ENCODE measurements around the gene SPEF2.
"Not testable (repeated sequence)": the region's sequence is repeated elsewhere in the genome, so short reads cannot be mapped to it uniquely, and the experiment has no call there.

The SPEF2 gene

DNA sequence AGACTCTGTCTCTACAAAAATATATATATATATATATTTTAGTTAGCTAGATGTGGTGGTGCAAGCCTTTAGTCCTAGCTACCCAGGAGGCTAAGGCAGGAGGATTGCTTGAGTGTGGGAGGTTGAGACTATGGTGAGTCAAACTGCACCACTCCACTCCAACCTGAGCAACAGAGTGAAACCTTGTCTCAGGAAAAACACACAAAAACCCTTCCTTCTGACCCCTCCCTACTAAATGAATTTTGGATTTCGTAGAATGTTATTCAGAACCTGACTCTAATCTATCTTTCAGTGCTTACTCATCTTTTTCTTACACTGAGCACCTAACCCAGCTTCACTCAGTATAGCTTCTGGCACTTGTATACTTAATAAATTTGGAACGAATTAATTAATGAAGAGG is 203.8 kb downstream of the SPEF2 start:
- Histone ChIP-seq H3K4me1 (ENCODE audit: insufficient read depth, low read length) (no peaks in the 10 kb centered on the region), H3K9me3 (ENCODE audit: control insufficient read depth, insufficient read depth, low read length) (no peaks in the 10 kb centered on the region), H3K9ac (ENCODE audit: low read depth, low read length) (no peak overlapping the region), H3K36me3 (ENCODE audit: insufficient read depth, low read length) (no peaks in the 10 kb centered on the region)

DNA sequence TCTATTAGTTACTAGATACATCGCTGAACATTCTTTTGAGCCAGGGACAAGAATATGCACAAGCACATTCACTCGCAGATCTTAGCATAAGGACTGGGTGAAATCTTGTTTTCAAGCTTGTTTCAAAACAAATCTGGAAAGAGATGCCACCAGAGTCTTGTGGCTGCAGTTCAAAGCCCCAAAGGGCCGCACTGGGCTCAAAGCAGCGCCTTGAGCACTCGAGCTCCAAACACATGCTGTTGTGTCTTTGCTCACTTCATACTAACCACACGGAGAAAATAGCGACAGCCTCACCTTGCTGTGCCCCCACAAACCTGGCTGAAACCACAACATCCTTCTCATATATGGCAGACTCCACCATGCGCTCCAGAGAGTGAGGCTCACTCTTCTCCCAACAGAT is 204.8 kb downstream of the SPEF2 start:
- no peaks in the 10 kb centered on the region for H3K36me3 ChIP-seq (ENCODE audit: insufficient read depth, low read length)
- H3K9ac ChIP-seq (ENCODE audit: low read depth, low read length), result no peak overlapping the region
- no peaks in the 10 kb centered on the region for H3K9me3 ChIP-seq (ENCODE audit: control insufficient read depth, insufficient read depth, low read length)
- no peaks in the 10 kb centered on the region for H3K4me1 ChIP-seq (ENCODE audit: insufficient read depth, low read length)

DNA sequence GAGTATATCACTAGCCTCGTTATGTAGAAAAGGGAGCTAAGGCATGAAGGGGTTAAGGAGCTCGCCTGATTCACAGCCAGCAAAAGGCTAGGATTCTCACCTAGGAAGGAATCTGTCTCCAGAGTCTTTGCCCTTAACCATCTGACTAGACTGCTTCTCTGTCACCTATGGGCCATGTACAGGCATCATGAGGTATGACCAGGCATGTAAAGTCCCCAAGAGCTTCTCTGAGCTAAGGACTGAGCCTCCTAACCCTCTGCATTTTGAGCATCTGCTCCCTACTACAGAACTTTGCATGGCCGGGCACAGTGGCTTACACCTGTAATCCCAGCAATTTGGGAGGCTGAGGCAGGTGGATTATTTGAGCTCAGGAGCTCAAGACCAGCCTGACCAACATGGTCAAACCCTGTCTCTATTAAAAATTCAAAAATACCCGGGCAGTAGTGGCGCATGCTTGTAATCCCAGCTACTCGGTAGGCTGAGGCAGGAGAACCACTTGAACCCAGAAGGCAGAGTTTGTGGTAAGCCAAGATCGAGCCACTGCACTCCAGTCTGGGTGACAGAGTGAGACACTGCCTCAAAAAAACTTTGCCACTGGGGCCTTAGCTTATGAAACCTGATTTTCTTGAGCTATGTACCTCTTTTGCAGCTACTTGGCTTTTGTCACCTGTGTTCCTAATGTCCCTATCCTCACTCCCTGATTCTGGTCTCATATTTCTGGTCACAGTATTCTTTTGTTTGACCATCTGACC is 205.9 kb downstream of the SPEF2 start:
- no peaks in the 10 kb centered on the region for H3K9me3 ChIP-seq (ENCODE audit: control insufficient read depth, insufficient read depth, low read length)
- H3K36me3 ChIP-seq (ENCODE audit: insufficient read depth, low read length), result no peaks in the 10 kb centered on the region
- no peaks in the 10 kb centered on the region for H3K4me1 ChIP-seq (ENCODE audit: insufficient read depth, low read length)
- no peak overlapping the region for H3K9ac ChIP-seq (ENCODE audit: low read depth, low read length)

DNA sequence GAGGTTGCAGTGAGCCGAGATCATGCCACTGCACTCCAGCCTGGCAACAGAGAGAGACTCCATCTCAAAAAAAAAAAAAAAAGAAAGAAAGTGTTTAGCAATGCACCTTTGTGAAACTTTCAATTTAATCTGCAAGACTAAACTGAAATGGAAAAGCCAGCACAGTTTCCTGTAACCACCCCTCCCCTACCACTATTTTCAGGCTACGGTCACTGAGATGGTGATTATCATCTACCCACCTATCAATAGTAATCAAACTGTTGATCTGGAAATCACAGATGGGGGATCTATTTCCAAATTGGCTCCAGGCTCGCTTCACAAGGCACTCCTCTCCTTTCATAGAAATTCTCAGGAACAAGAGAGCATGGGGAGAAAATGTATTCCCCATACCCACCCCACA is 208.4 kb downstream of the SPEF2 start:
- H3K9me3 ChIP-seq (ENCODE audit: control insufficient read depth, insufficient read depth, low read length), result no peaks in the 10 kb centered on the region
- H3K9ac ChIP-seq (ENCODE audit: low read depth, low read length), result no peak overlapping the region
- H3K36me3 ChIP-seq (ENCODE audit: insufficient read depth, low read length), result no peaks in the 10 kb centered on the region
- H3K4me1 ChIP-seq (ENCODE audit: insufficient read depth, low read length), result no peaks in the 10 kb centered on the region

DNA sequence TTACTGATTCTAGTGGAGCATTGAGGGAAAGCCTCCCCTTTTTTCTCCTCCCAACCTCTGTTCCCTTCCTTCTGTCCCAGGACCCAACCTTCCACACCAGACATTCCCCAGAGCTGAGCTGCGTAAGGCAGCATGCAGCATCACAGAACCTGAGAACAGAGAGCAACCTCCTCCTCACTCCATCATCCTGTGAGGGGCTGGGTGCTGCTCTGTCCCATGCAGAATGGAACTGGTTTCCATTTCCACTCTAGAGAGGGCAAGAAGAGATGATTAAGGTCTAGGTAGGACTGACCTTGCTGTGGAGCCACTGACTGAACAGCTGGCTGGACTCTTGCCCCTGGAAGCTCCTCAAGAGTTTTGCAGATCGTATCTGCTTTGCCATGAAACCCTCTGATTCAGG is 208.9 kb downstream of the SPEF2 start:
- Histone ChIP-seq H3K4me1 (ENCODE audit: insufficient read depth, low read length) (no peaks in the 10 kb centered on the region), H3K36me3 (ENCODE audit: insufficient read depth, low read length) (no peaks in the 10 kb centered on the region), H3K9ac (ENCODE audit: low read depth, low read length) (no peak overlapping the region), H3K9me3 (ENCODE audit: control insufficient read depth, insufficient read depth, low read length) (no peaks in the 10 kb centered on the region)

DNA sequence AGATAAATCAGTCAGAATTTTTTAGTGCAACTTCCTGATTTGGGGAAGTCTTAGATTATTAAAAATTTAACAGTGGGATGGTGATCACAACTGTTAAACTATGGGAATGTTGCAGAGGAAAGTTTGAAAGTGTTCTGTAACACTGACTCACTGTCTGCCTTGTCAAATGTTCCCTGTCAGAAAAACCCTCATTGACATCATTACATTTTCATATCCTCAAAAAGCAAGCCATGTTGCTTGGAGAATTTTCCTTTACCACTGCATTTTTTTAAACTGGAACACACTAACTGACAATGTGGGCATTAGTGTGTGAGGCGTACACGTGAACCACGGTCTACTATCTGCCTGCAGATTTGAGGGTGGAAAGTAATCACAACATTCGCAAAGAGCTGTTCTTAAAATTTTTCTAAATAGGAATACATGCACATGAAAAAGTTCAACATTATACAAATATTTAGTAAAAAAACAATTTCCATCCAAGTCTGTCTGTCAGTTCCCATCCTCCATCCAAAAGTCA is 210.5 kb downstream of the SPEF2 start:
- no peaks in the 10 kb centered on the region for H3K36me3 ChIP-seq (ENCODE audit: insufficient read depth, low read length)
- H3K4me1 ChIP-seq (ENCODE audit: insufficient read depth, low read length), result no peaks in the 10 kb centered on the region

DNA sequence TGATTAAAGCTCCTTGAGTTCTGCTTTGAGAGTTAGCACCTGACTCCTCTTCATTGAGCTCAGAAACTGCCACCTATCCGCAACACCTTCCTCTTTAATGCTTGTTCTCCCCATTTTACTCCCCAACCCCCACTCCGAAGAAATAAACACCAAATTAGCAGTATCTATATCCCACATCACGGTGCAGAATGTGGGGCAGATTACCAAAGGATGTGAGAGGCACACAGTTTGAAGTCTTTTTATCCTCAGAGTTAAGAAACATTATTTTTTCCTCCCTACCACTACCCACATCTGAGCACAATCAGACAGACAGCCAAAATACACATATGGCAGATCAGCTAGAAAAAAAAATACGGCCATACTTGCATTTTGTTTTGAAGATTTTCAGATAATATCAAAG is 212.9 kb downstream of the SPEF2 start:
- Histone ChIP-seq H3K36me3 (ENCODE audit: insufficient read depth, low read length) (no peaks in the 10 kb centered on the region), H3K9ac (ENCODE audit: low read depth, low read length) (no peak overlapping the region), H3K4me1 (ENCODE audit: insufficient read depth, low read length) (no peaks in the 10 kb centered on the region), H3K9me3 (ENCODE audit: control insufficient read depth, insufficient read depth, low read length) (0 out of 2 replicates have a peak, but pooled peaks cover 4% of the 10 kb centered on the region)

More for the DNA sequence above, 210.5 kb downstream of the SPEF2 start:
- Histone ChIP-seq H3K9ac (ENCODE audit: low read depth, low read length) (no peak overlapping the region), H3K9me3 (ENCODE audit: control insufficient read depth, insufficient read depth, low read length) (no peaks in the 10 kb centered on the region)

DNA sequence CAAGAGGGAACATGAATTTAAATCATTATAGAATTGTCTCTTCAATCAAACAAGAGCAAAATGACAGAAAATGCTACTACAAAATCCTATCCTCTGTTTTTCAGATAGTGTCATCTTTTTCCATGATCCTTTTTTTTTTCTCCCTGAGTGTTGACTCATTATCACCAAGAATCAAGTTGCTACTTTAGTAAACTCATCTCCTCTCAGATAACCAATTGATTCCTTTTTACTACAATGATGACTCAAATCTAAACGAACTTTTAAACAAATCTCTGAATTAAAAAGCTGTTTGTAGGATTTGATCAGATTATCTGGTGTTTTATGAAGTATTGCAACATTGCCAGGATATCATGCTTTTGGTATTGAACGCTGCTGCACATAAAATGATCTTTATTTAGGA is 215.1 kb downstream of the SPEF2 start:
- no peaks in the 10 kb centered on the region for H3K4me1 ChIP-seq (ENCODE audit: insufficient read depth, low read length)
- H3K9me3 ChIP-seq (ENCODE audit: control insufficient read depth, insufficient read depth, low read length), result 0 out of 2 replicates have a peak, but pooled peaks cover 4% of the 10 kb centered on the region
- H3K9ac ChIP-seq (ENCODE audit: low read depth, low read length), result no peak overlapping the region
- no peaks in the 10 kb centered on the region for H3K36me3 ChIP-seq (ENCODE audit: insufficient read depth, low read length)

DNA sequence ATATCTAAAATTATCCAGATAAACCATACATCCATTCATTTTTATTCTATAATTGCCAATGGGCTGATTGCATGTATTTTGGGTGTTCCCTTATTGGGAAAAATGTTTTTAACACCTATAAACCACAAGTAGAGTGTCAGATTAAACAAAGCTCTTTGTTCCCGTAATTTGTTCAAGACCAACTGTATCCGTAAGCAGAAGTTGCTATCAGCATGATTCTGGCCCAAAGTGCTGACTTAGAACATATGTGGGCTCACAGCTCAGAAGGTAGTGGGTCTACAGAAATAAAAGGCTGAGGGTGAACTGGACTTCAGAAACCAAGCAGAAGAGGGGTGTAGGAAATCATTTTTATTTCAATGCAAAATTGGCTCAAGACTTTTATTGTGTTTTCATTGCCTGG is 215.6 kb downstream of the SPEF2 start:
- Histone ChIP-seq H3K36me3 (ENCODE audit: insufficient read depth, low read length) (no peaks in the 10 kb centered on the region), H3K9ac (ENCODE audit: low read depth, low read length) (no peak overlapping the region), H3K4me1 (ENCODE audit: insufficient read depth, low read length) (no peaks in the 10 kb centered on the region), H3K9me3 (ENCODE audit: control insufficient read depth, insufficient read depth, low read length) (0 out of 2 replicates have a peak, but pooled peaks cover 4% of the 10 kb centered on the region)

DNA sequence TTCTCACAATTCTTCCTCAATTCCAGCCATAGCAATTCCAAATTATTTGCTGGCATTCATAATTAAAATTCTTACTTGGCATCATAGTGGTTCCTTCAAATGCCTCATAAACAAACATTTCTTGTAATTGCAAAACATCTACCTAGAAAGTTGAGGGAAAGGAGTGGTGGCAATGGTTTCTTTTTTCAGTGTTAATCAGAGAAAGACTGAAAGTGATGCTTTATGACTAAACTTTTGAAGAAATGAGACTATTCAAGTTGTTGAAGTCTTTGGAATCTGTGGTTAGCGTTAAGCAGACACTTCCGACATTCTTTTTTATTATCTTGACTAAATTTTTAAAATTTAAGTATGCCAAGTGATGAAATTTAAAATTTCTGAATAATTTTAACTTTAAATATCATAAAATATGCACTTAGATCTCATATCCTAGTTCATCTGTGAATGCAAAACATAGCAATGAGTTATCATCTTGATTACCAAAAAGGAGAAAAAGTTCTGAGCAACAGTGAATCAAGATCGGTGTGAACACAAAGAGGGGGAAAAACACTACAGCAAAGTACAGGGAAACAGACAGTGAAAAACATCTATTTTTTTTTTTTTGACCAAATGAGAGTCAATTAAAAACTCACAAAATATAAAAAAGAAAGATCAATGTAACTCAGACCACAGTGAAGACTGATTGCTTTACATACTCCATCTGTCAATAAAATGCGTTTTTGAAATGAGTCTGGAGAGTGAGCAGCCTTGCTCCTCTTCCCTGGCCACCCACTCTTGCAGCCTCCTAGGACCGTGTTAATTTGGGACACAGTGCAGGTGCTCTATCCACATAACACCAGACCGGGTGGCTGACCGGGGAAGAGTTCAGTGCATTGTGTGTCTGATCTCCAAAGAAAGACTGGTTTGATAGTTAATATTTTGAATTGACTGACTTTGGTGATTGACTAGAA is 218.4 kb downstream of the SPEF2 start:
- Histone ChIP-seq H3K36me3 (ENCODE audit: insufficient read depth, low read length) (no peaks in the 10 kb centered on the region), H3K9me3 (ENCODE audit: control insufficient read depth, insufficient read depth, low read length) (0 out of 2 replicates have a peak, but pooled peaks cover 4% of the 10 kb centered on the region), H3K4me1 (ENCODE audit: insufficient read depth, low read length) (no peaks in the 10 kb centered on the region), H3K9ac (ENCODE audit: low read depth, low read length) (no peak overlapping the region)

DNA sequence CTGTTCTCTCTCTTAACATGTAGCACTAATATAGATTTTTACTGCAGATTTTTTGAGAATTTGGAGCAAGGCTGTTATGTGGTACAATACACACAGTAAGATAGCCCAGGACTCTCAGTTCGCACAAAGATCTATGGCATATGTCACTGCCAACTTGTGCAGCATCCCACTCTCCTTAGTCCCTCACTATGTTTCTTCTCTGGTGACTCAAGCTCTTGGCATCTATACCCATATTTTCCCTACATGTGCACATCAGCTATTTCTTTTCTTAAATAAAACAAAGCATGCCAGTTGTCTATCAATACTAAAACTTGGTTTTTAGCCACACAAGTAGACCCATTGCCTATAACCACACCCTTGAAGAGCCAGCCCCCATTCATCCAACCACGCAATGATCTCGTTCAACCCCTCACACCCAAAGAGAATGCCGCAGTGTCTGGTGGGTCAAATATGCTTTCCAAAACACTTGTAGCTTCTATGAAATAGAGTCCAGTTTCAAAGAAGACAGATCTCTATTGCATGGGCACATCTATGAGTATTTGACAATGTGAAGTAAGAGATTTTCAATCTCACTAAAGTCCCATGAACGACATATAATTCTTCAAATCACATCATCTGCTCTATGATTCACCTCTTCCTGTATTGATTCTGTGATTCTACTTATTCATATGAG is 220.8 kb downstream of the SPEF2 start:
- no peak overlapping the region for H3K9ac ChIP-seq (ENCODE audit: low read depth, low read length)
- peaks cover 7% of the 10 kb centered on the region; the same call in 1 of the 2 replicates for H3K9me3 ChIP-seq (ENCODE audit: control insufficient read depth, insufficient read depth, low read length)
- no peaks in the 10 kb centered on the region for H3K4me1 ChIP-seq (ENCODE audit: insufficient read depth, low read length)
- no peaks in the 10 kb centered on the region for H3K36me3 ChIP-seq (ENCODE audit: insufficient read depth, low read length)

DNA sequence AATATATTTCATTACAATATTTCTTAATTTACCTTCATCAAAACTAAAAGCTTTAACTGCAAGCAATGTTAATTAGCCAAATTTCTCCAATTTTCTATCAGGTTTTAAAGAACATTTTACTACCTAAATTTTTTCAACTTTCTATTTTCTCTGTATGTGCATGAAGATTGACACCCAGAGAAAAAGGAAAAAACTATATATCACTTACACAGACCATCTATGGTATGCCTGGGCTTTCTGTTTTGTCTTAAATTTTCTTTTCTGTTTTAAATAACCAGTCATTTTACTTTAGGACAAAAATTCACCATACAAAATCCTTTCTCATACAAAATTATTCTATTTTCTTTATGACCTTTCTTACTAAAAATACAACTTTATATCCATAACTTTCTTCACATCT is 225.2 kb downstream of the SPEF2 start:
- H3K9me3 ChIP-seq (ENCODE audit: control insufficient read depth, insufficient read depth, low read length), result peaks cover 6% of the 10 kb centered on the region
- H3K36me3 ChIP-seq (ENCODE audit: insufficient read depth, low read length), result no peaks in the 10 kb centered on the region
- no peaks in the 10 kb centered on the region for H3K4me1 ChIP-seq (ENCODE audit: insufficient read depth, low read length)
- no peak overlapping the region for H3K9ac ChIP-seq (ENCODE audit: low read depth, low read length)

DNA sequence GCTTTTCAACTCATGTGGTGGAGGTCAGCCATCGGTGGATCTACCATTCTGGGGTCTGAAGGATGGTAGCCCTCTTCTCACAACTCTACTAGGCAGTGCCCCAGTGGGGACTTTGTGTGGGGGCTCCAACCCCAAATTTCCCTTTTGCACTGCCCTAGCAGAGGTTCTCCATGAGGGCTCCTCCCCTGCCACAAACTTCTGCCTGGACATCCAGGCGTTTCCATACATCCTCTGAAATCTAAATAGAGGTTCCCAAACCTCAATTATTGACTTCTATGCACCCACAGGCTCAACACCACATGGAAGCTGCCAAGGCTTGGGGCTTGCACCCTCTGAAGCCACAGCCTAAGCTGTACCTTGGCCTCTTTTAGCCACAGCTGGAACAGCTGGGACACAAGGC is 227.8 kb downstream of the SPEF2 start:
- not testable (repeated sequence) for H3K4me1 ChIP-seq (ENCODE audit: insufficient read depth, low read length); H3K9me3 ChIP-seq (ENCODE audit: control insufficient read depth, insufficient read depth, low read length); H3K36me3 ChIP-seq (ENCODE audit: insufficient read depth, low read length)

DNA sequence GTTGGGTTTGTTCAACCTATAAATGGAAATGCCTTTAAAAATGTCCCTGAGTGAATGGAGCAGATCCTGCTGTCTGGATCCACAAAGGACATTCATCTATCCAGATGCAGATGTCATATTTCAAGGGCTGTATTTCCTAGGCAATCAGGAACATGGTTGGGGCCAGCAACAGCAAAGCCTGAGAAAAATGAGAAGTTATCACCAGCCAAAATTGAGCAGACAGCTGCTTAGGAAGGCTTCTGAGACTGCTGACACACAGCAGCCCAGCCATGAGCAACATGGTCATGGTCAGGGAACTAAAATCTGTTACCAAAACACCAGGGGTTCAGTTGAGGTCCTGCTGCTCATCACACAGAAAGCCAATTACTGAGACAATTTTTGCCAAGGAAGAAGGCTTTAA is 229.8 kb downstream of the SPEF2 start:
- Histone ChIP-seq H3K9ac (ENCODE audit: low read depth, low read length) (no peak overlapping the region), H3K9me3 (ENCODE audit: control insufficient read depth, insufficient read depth, low read length) (peaks cover 5% of the 10 kb centered on the region), H3K36me3 (ENCODE audit: insufficient read depth, low read length) (no peaks in the 10 kb centered on the region), H3K4me1 (ENCODE audit: insufficient read depth, low read length) (no peaks in the 10 kb centered on the region)

More for the DNA sequence above, 227.8 kb downstream of the SPEF2 start:
- not testable (repeated sequence) for H3K9ac ChIP-seq (ENCODE audit: low read depth, low read length)

Data from ES-I3 (cell line).